Muscle of leg (tissue), 11 donors: ENCODE data around the gene FADS1. TPM values are rescaled to one million over a fixed set of nuclear protein-coding genes. Genes with fewer than 3 reads are reported as not detected.

Source experiments
- DNase-seq: peaks from one replicate; pipeline ENCODE4 v3.0.0; 2013
- H3K27ac ChIP-seq: one replicate; pipeline ENCODE4 v1.5.1; 2013; ENCODE audit warnings: mild to moderate bottlenecking, low read length, control low read depth
- H3K27me3 ChIP-seq: one replicate; pipeline ENCODE4 v1.6.1; 2013; ENCODE audit warnings: low read length; ENCODE audit not compliant: control insufficient read depth, insufficient read depth
- H3K36me3 ChIP-seq: one replicate; pipeline ENCODE4 v1.6.1; 2013; ENCODE audit warnings: low read length; ENCODE audit not compliant: control insufficient read depth, insufficient read depth
- H3K4me1 ChIP-seq: one replicate; pipeline ENCODE4 v1.6.1; 2013; ENCODE audit warnings: low read length; ENCODE audit not compliant: control insufficient read depth, insufficient read depth
- H3K4me3 ChIP-seq: one replicate; pipeline ENCODE4 v1.5.1; 2013; ENCODE audit warnings: low read length, control low read depth
- H3K9me3 ChIP-seq: replicated peaks from 2 replicates; pipeline ENCODE4 v1.6.1; 2013; ENCODE audit warnings: low read depth, low read length; ENCODE audit not compliant: control insufficient read depth
- WGBS: methylation state at CpG from one replicate; pipeline ENCODE4 v1.1.5; 2013; ENCODE audit warnings: missing lambda C conversion rate; ENCODE audit not compliant: insufficient coverage; 5-methylcytosine and 5-hydroxymethylcytosine counted together
- polyA plus RNA-seq, 8 donors: library from polyadenylated mRNA; unstranded; fragments of 120-200 nt; gene quantifications; one replicate each; pipeline versions ENCODE4 v1.2.1 to v1.2.3, GENCODE V29; 2013; ENCODE audit warnings: inconsistent platforms in 1 of 8, low replicate concordance in 1 of 8; ENCODE audit not compliant: insufficient read length in 8 of 8, insufficient read depth in 1 of 8
- total RNA-seq: library from RNA; stranded (reverse); fragments of 120-200 nt; gene quantifications from one replicate; pipeline ENCODE4 v1.2.4, GENCODE V29; 2013

The FADS1 gene
- total and polyA plus RNA-seq, 9 donors = 17.5 to 33.4 (median 20.3) TPM

- Histone ChIP-seq H3K4me3 (no peak overlapping the region), H3K27ac (no peak overlapping the region), H3K4me1 (peaks cover 23% of the 10 kb centered on the region), H3K27me3 (no peaks in the 10 kb centered on the region), H3K9me3 (no peaks in the 10 kb centered on the region), H3K36me3 (peaks cover 74% of the 10 kb centered on the region)
- WGBS = 89% methylated on average over 8 of the region's 12 CpGs
- no peak for DNase-seq
These were observed 39.3 kb upstream of the FADS1 start for GRCh38 chr11:61855939-61856680.

- 60% methylated on average over 13 of the region's 14 CpGs for WGBS
- DNase-seq = no peak
- Histone ChIP-seq H3K36me3 (peaks cover 76% of the 10 kb centered on the region), H3K4me3 (no peak overlapping the region), H3K4me1 (peaks cover 21% of the 10 kb centered on the region), H3K9me3 (no peaks in the 10 kb centered on the region), H3K27ac (no peak overlapping the region), H3K27me3 (no peaks in the 10 kb centered on the region)
These were observed 38.3 kb upstream of the FADS1 start for GRCh38 chr11:61854966-61855714.

GRCh38 chr11:61854206-61854895, 37.5 kb upstream of the FADS1 start:
- Histone ChIP-seq H3K36me3 (peaks cover 77% of the 10 kb centered on the region), H3K9me3 (no peaks in the 10 kb centered on the region), H3K4me1 (peaks cover 18% of the 10 kb centered on the region), H3K27ac (no peak overlapping the region), H3K27me3 (no peaks in the 10 kb centered on the region), H3K4me3 (no peak overlapping the region)
- no peak for DNase-seq
- WGBS = 81% methylated on average over 11 of the region's 17 CpGs

- Histone ChIP-seq H3K9me3 (no peaks in the 10 kb centered on the region), H3K4me3 (no peak overlapping the region), H3K27me3 (no peaks in the 10 kb centered on the region), H3K36me3 (peaks cover 79% of the 10 kb centered on the region), H3K27ac (no peak overlapping the region), H3K4me1 (peaks cover 18% of the 10 kb centered on the region)
- no peak for DNase-seq
- WGBS = 86% methylated on average over 12 of the region's 13 CpGs
These were observed 36.9 kb upstream of the FADS1 start for GRCh38 chr11:61853698-61854169.

- H3K27me3 ChIP-seq = no peaks in the 10 kb centered on the region
- H3K4me1 ChIP-seq = peaks cover 18% of the 10 kb centered on the region
- 88% methylated on average over 4 of the region's 6 CpGs for WGBS
- H3K27ac ChIP-seq = no peak overlapping the region
- H3K4me3 ChIP-seq = no peak overlapping the region
- no peaks in the 10 kb centered on the region for H3K9me3 ChIP-seq
- peaks cover 84% of the 10 kb centered on the region for H3K36me3 ChIP-seq
- no peak for DNase-seq
These were observed 35.1 kb upstream of the FADS1 start for GRCh38 chr11:61851900-61852295.

GRCh38 chr11:61851113-61851899, 34.5 kb upstream of the FADS1 start:
- WGBS = 80% methylated on average over 11 of the region's 24 CpGs
- H3K27me3 ChIP-seq = no peaks in the 10 kb centered on the region
- H3K4me1 ChIP-seq = peaks cover 20% of the 10 kb centered on the region
- peaks cover 78% of the 10 kb centered on the region for H3K36me3 ChIP-seq
- DNase-seq = no peak
- H3K9me3 ChIP-seq = no peaks in the 10 kb centered on the region
- peak overlapping the region; percentile 11 for H3K27ac ChIP-seq
- H3K4me3 ChIP-seq = no peak overlapping the region

- no peak overlapping the region for H3K27ac ChIP-seq
- H3K4me3 ChIP-seq = no peak overlapping the region
- no peak for DNase-seq
- H3K27me3 ChIP-seq = no peaks in the 10 kb centered on the region
- 78% methylated on average over 7 of the region's 7 CpGs for WGBS
- H3K9me3 ChIP-seq = no peaks in the 10 kb centered on the region
- peaks cover 25% of the 10 kb centered on the region for H3K4me1 ChIP-seq
- H3K36me3 ChIP-seq = peaks cover 72% of the 10 kb centered on the region
These were observed 33.9 kb upstream of the FADS1 start for GRCh38 chr11:61850687-61851086.

- peaks cover 56% of the 10 kb centered on the region for H3K36me3 ChIP-seq
- H3K9me3 ChIP-seq = no peaks in the 10 kb centered on the region
- peaks cover 20% of the 10 kb centered on the region for H3K4me1 ChIP-seq
- H3K27ac ChIP-seq = no peak overlapping the region
- 88% methylated on average over 8 of the region's 9 CpGs for WGBS
- H3K4me3 ChIP-seq = no peak overlapping the region
- no peaks in the 10 kb centered on the region for H3K27me3 ChIP-seq
- no peak for DNase-seq
These were observed 31.8 kb upstream of the FADS1 start for GRCh38 chr11:61848631-61849030.

GRCh38 chr11:61847914-61848581, 31.2 kb upstream of the FADS1 start:
- peaks cover 18% of the 10 kb centered on the region for H3K4me1 ChIP-seq
- H3K27me3 ChIP-seq = no peaks in the 10 kb centered on the region
- no peak for DNase-seq
- H3K27ac ChIP-seq = no peak overlapping the region
- no peak overlapping the region for H3K4me3 ChIP-seq
- WGBS = 94% methylated on average over 14 of the region's 18 CpGs
- H3K9me3 ChIP-seq = no peaks in the 10 kb centered on the region
- H3K36me3 ChIP-seq = peaks cover 57% of the 10 kb centered on the region
